Testis (tissue), 2 donors: Measurements from ENCODE around the gene MAGOH.

Experiments
- CTCF ChIP-seq, 3 experiments: fragments of 450-650 bp in 2 of 3; fragments of 200-600 bp in 1 of 3; sonication (generic) in 1 of 3; IDR thresholded peaks; one replicate each; pipeline ENCODE4 v1.5.1; 2016 to 2019; ENCODE audit warnings: antibody characterized with exemption in 3 of 3, mild to moderate bottlenecking in 2 of 3, moderate library complexity in 1 of 3
- POLR2A ChIP-seq: fragments of 450-650 bp; IDR thresholded peaks from one replicate; pipeline ENCODE4 v1.6.1; 2017; ENCODE audit warnings: antibody characterized with exemption, mild to moderate bottlenecking, moderate library complexity

DNA sequence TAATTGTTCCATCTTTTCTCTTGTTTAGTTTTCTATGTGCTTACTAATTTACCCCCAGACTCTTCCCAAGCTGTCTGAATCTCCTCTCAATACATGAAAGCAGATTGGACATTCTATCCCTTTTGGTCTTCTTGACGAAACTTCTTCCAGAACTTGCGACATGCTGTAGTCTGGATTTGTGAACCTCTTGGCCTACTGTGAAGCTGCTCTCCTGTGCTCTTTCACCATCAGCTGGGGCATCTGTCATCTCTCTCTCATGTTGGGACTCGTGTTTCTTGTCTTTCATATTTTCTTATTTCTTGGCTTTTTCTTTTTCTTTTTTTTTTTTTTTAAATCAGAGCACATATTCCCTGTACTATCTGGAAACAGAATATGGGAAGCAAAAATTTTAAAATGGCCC is 34.9 kb downstream of the MAGOH start:
- TF ChIP-seq POLR2A (no peak), CTCF (IDR thresholded peaks at IDR 0.05) (no peak)
